ENCODE data around the gene WWOX.

DNA sequence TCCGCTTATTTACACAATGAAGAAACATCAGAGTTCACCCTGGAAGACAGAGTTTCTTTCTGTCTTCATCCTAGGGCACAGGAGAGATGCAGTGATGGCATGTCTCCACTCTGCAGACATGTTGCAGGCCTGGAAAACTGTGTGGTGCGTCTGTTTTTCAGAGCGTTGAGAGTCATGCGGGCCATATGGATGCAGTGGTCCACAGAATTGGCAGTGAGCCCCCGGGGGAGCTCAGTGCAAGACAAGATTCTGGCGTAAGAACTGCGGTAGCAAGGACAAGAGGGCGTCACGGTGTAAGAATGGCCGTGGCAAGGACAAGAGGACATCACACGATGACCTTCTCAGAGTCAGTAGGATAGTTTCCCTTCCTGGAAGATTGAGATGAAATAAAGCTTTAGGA lies 847.1 kb downstream of the WWOX start:
- TF ChIP-seq, protein P1, sequence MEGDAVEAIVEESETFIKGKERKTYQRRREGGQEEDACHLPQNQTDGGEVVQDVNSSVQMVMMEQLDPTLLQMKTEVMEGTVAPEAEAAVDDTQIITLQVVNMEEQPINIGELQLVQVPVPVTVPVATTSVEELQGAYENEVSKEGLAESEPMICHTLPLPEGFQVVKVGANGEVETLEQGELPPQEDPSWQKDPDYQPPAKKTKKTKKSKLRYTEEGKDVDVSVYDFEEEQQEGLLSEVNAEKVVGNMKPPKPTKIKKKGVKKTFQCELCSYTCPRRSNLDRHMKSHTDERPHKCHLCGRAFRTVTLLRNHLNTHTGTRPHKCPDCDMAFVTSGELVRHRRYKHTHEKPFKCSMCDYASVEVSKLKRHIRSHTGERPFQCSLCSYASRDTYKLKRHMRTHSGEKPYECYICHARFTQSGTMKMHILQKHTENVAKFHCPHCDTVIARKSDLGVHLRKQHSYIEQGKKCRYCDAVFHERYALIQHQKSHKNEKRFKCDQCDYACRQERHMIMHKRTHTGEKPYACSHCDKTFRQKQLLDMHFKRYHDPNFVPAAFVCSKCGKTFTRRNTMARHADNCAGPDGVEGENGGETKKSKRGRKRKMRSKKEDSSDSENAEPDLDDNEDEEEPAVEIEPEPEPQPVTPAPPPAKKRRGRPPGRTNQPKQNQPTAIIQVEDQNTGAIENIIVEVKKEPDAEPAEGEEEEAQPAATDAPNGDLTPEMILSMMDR (IDR thresholded peaks at IDR 0.05; ENCODE audit: extremely low read depth in 1 of 2, insufficient read depth in 1 of 2, low read depth in 1 of 2, low read length in 2 of 2) = no peak
- no peak for TF ChIP-seq POLR2A (IDR thresholded peaks at IDR 0.05; ENCODE audit: low read depth, low read length)
- no peak for TF ChIP-seq JUN (IDR thresholded peaks at IDR 0.05; ENCODE audit: borderline replicate concordance, insufficient read depth, insufficient read length, low read depth)
- TF ChIP-seq EZH2 (IDR thresholded peaks at IDR 0.05; ENCODE audit: borderline replicate concordance, low read depth, low read length, severe bottlenecking) = no peak
- TF ChIP-seq POLR2AphosphoS5 (IDR thresholded peaks at IDR 0.05; ENCODE audit: insufficient read depth, low read depth, low read length) = no peak
- TF ChIP-seq, protein P2, sequence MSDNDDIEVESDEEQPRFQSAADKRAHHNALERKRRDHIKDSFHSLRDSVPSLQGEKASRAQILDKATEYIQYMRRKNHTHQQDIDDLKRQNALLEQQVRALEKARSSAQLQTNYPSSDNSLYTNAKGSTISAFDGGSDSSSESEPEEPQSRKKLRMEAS (IDR thresholded peaks at IDR 0.05; ENCODE audit: insufficient read depth, insufficient read length) = no peak
- TF ChIP-seq GATA2 (IDR thresholded peaks at IDR 0.05; ENCODE audit: insufficient read depth, insufficient read length, low read depth, low read length) = no peak
